ENCODE results near the gene KCMF1. TPM values are rescaled to one million over a fixed set of nuclear protein-coding genes. Genes with fewer than 3 reads are reported as not detected.

KCMF1 gene
- total RNA-seq, 6 donors from 2014 or later = 6.3 to 76.6 (median 47.8) TPM

DNA sequence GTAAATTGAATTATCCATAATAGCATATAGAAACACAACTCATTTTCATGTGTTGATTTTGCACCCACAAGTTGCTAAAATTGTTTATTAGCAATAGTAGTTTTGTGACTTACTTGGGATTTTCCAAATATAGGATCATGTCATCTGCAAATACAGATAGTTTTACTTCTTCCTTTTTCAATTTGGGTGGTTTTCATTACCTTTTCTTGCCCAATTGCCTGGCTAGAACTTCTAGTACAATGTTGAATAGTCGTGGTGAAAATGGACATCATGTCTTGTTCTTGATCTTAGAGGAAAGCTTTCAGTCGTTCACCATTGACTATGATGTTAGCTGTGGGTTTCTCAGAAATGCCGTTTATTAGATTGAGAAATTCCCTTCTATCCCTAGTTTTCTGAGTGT is 102.1 kb downstream of the KCMF1 start:
- Histone ChIP-seq H3K27ac (no peak overlapping the region), H3K4me1 (no peaks in the 10 kb centered on the region), H3K9me3 (no peaks in the 10 kb centered on the region), H3K4me3 (no peak overlapping the region), H3K27me3 (no peaks in the 10 kb centered on the region), H3K36me3 (no peaks in the 10 kb centered on the region)
- TF ChIP-seq POLR2A (IDR thresholded peaks at IDR 0.05) = no peak
- no peak for TF ChIP-seq CTCF (IDR thresholded peaks at IDR 0.05)
- TF ChIP-seq POLR2AphosphoS5 (IDR thresholded peaks at IDR 0.05) = no peak
- TF ChIP-seq EP300 (IDR thresholded peaks at IDR 0.05) = no peak
- DNase-seq (no peak), ATAC-seq (ENCODE audit: low FRiP score in 2 of 2) (no peak)
- 72 to 80% methylated on average over 3 of the region's 3 CpGs for WGBS, 2 donors

DNA sequence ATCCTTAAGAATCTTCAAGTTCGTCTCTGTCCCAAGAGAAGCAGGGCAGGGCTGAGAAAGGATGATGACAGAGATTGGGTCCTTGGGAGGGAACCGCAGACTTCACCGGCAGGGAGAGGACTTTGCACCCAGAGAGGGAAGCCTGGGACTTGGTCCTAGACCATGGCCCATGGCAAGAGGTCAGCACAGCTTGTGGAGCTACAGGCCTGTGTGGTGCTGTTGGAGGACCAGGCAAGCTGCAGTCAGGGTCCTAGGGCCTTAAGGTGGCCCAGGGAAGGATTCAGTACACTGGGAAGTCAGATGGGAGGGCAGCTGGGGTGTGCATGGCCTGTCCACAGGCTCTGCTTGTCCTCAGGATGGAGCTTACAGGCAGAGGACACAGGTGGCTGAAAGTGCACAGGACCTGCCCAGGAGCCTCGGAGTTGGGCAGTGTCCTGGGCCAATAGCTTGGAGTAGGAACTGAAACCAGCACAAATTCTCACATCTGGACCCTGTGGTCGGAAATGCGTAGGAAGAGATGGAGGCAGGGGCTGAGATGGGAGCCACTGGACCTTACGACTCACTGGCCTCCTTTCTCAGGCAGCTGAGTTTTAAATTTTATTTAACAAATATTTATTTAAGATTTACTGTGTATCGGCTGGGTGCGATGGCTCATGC is 105.8 kb downstream of the KCMF1 start:
- H3K36me3 ChIP-seq = no peaks in the 10 kb centered on the region
- peaks cover 0 to 4% (median 2%) of the 10 kb centered on the region in 4 donors for H3K9me3 ChIP-seq
- TF ChIP-seq CTCF (IDR thresholded peaks at IDR 0.05) = no peak
- TF ChIP-seq POLR2A (IDR thresholded peaks at IDR 0.05) = no peak
- no peak for TF ChIP-seq POLR2AphosphoS5 (IDR thresholded peaks at IDR 0.05)
- no peak for TF ChIP-seq EP300 (IDR thresholded peaks at IDR 0.05)
- no peaks in the 10 kb centered on the region for H3K27me3 ChIP-seq
- ATAC-seq (ENCODE audit: low FRiP score in 2 of 2) (peak in 1 of 2 donors; percentile 34), DNase-seq (no peak)
- no peak overlapping the region for H3K4me3 ChIP-seq
- H3K4me1 ChIP-seq = no peaks in the 10 kb centered on the region
- H3K27ac ChIP-seq = no peak overlapping the region
- WGBS, 2 donors = 94 to 95% methylated on average over 9 of the region's 9 CpGs

DNA sequence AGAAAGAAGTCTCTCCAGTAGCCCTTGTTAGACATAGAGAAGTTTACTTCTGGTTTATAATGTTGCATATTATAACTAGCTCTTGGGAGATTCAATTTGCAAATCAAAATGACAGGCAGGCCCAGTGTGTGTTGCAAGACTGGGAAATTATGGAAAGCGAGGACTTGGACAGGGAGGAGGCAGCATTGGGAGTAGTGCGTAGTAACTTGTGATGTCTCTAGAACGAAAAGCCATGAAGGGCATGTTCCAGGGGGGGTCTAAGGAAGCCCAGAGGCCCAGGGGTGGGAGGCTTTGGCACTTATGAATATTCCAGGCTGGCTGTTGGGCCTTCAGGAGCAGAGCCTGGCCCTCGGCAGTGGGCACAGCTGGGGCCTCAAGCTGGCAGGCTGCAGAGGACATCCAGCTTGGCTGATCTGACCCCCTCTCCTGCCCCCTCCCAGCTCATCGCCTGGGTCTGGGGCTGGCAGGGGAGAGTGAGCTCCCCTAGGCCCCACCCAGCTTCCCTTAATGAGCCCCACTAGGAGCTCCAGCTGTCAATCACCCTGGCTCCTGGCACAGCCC is 107.0 kb downstream of the KCMF1 start:
- no peak for DNase-seq
- no peaks in the 10 kb centered on the region for H3K27me3 ChIP-seq
- no peaks in the 10 kb centered on the region for H3K4me1 ChIP-seq
- ATAC-seq (ENCODE audit: low FRiP score in 2 of 2) = no peak
- no peaks in the 10 kb centered on the region for H3K36me3 ChIP-seq
- no peak overlapping the region for H3K4me3 ChIP-seq
- no peak for TF ChIP-seq POLR2AphosphoS5 (IDR thresholded peaks at IDR 0.05)
- TF ChIP-seq CTCF (IDR thresholded peaks at IDR 0.05) = no peak
- TF ChIP-seq POLR2A (IDR thresholded peaks at IDR 0.05) = no peak
- no peak for TF ChIP-seq EP300 (IDR thresholded peaks at IDR 0.05)
- H3K9me3 ChIP-seq = peaks cover 0 to 10% (median 3%) of the 10 kb centered on the region in 4 donors
- WGBS, 2 donors = 83 to 88% methylated on average over 3 to 5 of the region's 5 CpGs
- H3K27ac ChIP-seq = no peak overlapping the region

- no peak overlapping the region for H3K4me3 ChIP-seq
- 90 to 92% methylated on average over 5 of the region's 5 CpGs for WGBS, 2 donors
These were observed 107.6 kb downstream of the KCMF1 start for GRCh38 chr2:85078536-85078935.

More at GRCh38 chr2:85078536-85078935, 107.6 kb downstream of the KCMF1 start:
- DNase-seq = no peak
- H3K27me3 ChIP-seq = no peaks in the 10 kb centered on the region
- no peak overlapping the region for H3K27ac ChIP-seq
- H3K36me3 ChIP-seq = no peaks in the 10 kb centered on the region
- TF ChIP-seq CTCF (IDR thresholded peaks at IDR 0.05) (no peak), POLR2AphosphoS5 (IDR thresholded peaks at IDR 0.05) (no peak), POLR2A (IDR thresholded peaks at IDR 0.05) (no peak), EP300 (IDR thresholded peaks at IDR 0.05) (no peak)
- ATAC-seq (ENCODE audit: low FRiP score in 2 of 2) = peak; percentile 15 to 29
- no peaks in the 10 kb centered on the region for H3K4me1 ChIP-seq
- peaks cover 0 to 10% (median 3%) of the 10 kb centered on the region in 4 donors for H3K9me3 ChIP-seq

Measured in upper lobe of left lung (tissue), 6 donors.